Right lobe of liver (tissue), 4 donors: Measurements from ENCODE around the gene NUP214.

Source experiments
- CTCF ChIP-seq, 4 donors: fragments of 200-600 bp in 3 of 4; fragments of 450-650 bp in 1 of 4; IDR thresholded peaks; one replicate each; pipeline versions ENCODE4 v1.5.1 to v1.8.0; 2016 to 2022; ENCODE audit warnings: antibody characterized with exemption in 4 of 4, mild to moderate bottlenecking in 2 of 4
- POLR2A ChIP-seq: fragments of 450-650 bp; IDR thresholded peaks from one replicate; pipeline ENCODE4 v1.6.1; 2017; ENCODE audit warnings: antibody characterized with exemption, mild to moderate bottlenecking
- donor health status: DM: no; HTN: no; CAD: no.
- donor health status: DM: no; HTN: no; CAD: no.
- donor health status: DM: no; HTN: yes; CAD: no.

- TF ChIP-seq POLR2A (no peak), CTCF (IDR thresholded peaks at IDR 0.05) (no peak)
Observed at GRCh38 chr9:131275332-131276093, 150.1 kb downstream of the NUP214 start.
